ENCODE data around the gene TANK.

TANK gene

DNA sequence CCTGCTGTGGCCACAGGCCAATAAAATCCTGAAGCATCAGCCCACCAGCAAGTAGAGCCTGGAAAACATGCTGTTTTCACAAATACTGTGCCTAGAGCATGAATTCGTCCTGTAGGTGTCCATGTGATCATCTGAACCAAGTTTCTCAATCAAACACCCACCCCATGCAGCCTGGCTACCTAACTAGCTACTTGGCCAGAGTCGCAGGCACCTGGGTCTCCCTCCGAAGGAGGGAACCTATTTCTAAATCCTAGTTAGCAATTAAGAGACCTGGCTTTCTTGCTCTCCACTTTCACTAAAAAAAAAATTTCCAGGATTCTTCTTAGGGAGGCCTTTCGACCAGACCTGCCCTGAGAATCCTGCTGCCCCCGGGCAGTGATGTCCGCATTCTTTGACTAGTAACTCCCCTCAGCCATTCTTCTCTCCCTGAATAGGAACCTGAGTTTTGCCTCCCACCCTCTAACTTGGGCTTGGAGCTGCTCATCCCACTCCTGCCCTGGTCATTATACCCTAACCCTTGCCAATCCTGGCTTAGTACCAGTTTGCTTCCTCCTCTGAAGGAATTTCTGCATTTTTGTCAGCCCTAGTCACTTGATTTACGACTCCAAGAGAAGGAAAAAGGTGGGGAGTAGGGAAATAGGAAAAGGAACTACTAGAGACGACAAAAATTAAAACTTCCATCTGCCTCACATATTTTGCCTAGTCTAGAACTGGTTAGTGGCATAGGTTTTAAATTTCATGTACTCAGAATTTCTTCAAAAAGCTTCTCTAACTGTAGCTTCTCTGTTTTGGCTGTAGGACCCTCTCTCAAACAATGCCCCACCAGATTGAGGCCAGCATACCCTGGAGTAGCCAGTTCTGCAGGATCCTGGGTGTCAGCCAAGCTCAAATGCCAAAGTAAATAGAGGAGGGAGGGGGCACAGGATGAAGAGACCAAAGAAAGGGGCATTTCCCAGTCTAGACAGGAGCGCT is 25.4 kb upstream of the TANK start:
- DNase-seq (ENCODE audit: low read depth), result no peak

DNA sequence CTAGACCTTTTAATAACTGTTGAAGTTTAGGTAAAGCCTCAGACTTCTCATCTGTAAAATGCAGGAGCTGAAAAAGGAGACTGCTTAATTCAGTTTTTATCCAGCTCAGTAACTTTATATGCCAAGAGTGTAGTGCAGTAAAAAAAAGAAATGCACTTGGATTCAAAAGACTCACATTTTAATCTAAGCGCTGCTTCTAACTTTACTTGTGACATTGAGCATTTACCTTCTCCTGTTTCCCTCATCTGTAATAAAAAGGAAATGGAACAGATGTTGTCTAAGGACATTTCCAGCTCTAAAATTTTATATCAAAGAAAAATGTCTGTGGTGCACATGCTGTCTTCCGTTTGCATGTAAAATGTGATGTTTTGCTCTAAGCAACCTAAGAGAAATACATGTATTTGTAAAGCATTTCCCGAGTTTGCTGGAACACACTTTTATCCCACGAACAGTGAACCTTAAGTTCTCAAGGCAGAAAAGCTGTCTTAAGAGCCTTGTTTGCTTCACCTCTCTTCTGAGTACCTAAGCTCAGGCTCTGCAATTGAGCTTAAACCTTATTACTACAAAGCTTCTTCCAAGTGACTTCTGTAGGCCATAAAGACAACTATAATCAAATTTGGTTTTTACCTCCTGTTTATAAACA is 24.2 kb upstream of the TANK start:
- DNase-seq (ENCODE audit: low read depth), result no peak

DNA sequence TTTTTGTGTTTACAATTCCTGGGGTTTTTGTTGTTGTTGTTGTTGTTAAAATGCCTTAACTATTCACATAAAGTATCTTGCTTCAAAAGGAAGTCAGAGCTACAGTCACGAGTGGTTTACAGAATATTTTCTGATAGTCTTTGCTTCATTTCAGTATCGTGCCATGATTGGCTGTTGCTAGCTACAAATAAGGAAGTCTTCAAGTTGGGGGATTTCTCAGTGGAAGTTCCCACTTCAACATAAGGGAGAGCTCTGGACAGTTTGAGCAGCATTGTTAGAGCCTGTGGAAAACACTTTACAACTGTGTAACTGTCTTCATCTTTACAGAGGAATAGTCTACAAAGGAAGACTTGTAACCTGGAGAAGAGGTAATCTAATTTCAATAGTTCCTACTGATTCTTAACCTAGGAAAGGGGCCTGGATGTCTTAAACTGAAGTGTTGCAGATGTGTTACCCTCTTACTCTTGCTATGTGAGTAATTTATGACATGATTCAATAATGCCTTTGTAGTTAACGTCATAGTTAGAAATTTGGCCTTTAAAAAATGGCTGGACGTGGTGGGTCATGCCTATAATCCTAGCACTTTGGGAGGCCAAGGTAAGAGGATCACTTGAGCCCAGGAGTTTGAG is 23.4 kb upstream of the TANK start:
- no peak for DNase-seq (ENCODE audit: low read depth)

DNA sequence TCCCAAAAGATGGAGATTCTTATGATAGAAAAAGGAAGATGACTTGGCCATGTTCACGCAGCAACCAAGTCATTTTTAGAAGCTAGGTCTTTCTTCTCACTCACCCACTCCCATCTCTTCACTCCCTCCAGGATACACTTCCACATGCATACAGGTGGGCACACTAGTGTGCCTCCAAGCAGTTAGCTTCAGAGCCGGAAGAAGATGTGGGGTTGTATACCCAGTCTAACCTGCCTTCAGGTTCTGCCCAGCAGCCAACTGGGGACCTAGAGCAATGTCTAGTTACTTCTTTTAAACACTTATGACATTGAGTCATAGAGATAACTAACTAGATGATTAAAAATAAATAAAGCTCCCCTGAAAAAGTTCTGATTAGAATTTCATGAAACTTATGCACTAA is 21.8 kb upstream of the TANK start:
- no peak for DNase-seq (ENCODE audit: low read depth)

DNA sequence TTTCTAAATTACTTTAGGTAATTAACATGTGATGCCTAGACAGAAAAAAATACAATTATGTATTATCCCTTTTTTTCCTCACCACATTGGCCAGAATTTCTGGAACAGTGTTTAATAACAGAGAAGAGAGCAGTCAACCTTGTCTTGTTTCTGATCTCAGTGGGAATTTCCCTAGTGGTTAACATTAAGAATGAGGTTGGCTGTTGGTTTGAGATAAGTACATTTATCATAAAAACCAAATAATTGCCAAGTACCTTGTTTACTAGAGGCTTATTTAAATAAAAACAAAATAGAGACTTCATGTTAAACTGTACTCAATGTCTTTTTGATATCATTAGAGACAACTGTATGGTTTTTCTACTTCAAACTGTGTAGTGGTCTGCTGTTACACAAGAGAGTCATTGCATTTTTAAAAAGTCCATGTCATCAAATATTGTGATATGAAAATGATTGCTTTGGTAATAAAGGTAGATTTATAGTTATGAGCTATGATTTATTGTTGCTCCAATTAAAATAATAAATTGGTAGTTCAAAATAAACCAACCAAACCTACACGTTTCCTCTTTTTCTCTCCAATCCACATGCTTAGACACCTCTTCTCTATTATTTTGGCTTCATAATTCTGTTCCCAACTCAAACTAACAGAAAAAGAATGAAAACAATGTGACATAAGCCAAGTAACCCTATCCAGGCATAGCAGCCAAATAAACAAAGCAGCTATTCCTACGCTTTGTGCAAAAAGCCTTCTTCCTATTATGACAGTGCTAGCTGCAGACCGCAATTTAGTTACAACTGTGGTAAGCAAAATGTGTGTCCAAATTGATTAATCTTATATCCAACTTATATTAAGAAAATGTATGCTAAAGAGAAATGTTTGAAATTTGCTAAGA is 20.9 kb upstream of the TANK start:
- DNase-seq (ENCODE audit: low read depth), result no peak

DNA sequence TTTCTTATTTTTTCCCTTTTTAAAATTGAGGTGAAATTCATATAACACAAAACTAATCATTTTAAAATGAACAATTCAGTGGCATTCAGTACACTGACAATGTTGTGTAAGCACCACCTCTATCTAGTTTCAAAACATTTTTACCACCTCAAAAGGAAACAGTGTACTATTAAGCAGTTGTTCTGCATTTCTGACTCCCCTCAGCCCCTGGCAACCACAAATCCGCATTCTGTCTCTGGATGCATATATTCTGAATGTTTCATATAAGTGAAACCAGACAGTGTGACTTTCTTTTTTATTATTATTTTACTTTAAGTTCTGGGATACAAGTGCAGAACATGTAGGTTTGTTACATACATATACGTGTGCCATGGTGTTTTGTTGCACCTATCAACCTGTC is 19.2 kb upstream of the TANK start:
- no peak for DNase-seq (ENCODE audit: low read depth)

DNA sequence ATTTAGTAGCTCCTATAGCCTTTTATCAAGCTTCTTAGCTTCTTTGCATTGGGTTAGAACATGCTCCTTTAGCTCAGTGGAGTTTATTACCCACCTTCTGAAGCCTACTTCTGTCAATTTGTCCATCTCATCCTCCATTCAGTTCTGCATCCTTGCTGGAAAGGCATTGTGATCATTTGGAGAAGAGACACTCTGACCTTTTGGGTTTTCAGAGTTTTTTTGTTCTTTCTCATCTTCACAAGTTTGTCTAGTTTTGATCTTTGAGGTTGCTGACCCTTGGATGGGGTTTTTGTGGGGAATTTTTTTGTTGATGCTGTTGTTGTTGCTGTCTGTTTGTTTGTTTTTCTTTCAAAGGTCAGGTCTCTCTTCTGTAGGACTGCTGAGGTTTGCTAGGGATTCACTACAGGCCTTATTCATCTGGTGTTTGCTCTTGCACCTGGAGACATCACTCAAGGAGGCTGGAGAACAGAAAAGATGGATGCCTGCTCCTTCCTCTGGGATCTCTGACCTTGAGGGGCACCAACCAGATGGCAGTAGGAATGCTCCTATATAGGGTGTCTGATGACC is 13.9 kb upstream of the TANK start:
- DNase-seq (ENCODE audit: low read depth), result no peak

DNA sequence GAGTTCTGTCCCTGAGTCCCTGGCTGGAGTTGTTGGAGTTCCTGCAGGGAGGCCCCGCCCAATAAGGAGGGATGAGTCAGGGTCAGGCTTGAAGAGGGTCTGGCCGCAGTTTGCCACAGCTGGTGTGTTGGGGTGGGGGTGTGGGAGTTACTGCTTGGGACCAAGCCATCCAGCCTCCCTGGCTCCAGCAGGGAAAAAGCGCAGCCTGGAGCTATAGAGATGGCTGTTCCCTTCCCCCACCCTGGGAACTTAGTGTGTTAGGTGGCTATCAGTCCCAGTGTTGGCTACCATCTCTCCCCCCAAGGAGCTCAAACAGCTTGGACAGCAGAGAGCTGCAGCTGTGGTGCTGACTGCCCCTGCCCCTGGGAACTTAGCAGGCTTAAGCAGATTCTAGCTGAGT is 13.2 kb upstream of the TANK start:
- DNase-seq (ENCODE audit: low read depth), result no peak

DNA sequence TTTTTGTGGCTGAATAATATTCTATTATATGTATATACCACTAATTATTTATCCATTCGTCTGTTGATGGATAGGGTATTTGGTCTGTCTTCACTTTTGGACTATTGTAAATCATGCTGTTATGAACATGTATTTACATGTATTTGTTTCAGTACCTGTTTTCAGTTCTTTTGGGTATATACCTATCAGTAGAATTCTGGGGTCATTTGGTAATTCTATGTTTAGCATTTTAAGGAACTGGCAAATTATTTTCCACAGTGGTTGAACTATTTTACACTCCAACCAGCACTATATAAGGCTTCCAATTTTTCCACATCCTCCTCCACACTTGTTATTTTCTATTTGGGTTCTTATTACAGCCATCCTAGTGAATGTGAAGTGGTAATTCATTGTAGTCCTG is 12.4 kb upstream of the TANK start:
- DNase-seq (ENCODE audit: low read depth), result no peak

DNA sequence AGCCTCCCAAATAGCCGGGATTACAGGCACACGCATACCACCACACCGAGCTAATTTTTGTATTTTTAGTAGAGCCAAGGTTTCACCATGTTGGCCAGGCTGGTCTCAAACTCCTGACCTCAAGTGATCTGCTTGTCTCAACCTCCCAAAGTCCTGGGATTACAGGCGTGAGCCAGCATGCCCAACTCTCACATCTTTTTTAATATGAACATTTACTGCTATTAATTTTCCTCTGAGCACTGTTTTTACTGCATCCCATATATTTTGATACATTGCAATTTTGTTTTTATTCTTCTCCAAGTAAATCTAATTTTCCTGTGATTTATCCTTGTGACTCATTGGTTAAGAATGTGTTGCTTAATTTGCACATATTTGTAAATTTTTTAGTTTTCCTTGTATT is 9.5 kb upstream of the TANK start:
- no peak for DNase-seq (ENCODE audit: low read depth)

DNA sequence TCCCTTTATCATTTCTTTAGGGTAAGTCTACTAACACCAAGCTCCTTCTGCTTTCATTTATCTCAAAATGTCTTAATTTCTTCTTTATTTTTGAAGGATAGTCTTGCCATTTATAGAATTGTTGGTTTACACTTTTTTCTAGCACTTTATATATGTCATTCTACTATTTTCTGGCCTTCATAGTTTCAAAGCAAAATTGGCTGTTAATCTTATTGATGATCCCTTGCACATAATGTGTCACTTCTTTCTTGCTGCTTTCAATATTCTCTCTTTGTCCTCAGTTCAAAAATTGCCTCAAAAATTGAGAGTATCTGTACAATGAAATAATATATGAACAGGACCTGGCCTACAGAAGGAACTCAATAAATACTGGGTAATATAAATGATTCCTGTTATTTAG is 7.9 kb upstream of the TANK start:
- DNase-seq (ENCODE audit: low read depth), result no peak

DNA sequence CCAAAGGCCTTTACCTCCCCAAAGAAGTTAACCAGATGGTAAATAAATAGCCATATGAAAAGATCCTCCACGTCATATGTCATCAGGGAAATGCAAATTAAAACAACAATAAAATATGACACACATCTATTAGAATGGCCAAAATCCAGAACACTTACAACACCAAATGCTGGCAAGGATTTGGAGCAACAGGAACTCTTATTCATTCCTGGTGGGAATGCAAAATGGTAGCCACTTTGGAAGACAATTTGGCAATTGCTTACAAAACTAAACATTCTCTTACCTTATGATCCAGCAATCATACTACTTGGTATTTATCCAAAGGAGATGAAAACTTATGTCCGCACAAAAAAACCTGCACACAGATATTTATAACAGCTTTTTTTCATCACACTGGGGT is 1.3 kb upstream of the TANK start:
- no peak for DNase-seq (ENCODE audit: low read depth)

DNA sequence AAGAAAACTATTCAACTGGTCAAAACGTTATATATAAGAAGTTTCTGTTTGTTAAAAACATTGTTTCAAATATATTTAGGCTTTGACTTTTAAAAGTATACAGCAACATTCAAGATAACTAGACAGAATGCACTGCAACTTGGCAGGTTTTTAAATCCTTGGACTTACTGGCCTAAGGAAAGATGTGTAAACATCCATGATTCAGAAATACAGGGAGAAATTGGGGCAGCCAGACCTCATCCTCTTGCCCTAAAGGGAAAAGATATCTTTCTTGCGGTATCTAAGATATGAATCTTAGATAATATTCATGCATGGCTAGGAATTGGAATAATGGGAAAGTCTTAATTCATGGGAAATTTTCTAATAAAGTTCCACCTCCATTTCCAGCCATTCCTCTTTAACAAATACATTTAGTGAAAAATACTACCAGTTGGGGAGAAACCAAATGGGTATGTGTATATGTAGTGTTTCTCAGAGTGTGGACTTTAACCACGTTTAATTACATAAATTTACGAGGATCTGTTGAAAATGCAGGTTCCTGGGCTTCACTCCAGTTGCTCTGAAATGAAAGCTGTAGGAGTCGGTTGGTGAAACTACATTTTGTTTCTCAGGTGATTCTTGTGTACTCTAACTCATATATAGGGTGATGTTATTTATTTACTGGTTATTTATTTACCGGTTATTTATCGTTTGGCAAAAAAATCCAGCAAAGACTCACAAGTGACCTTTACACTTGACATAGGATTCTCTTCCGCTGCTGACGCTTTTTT is 587 bp upstream of the TANK start:
- no peak for DNase-seq (ENCODE audit: low read depth)

DNA sequence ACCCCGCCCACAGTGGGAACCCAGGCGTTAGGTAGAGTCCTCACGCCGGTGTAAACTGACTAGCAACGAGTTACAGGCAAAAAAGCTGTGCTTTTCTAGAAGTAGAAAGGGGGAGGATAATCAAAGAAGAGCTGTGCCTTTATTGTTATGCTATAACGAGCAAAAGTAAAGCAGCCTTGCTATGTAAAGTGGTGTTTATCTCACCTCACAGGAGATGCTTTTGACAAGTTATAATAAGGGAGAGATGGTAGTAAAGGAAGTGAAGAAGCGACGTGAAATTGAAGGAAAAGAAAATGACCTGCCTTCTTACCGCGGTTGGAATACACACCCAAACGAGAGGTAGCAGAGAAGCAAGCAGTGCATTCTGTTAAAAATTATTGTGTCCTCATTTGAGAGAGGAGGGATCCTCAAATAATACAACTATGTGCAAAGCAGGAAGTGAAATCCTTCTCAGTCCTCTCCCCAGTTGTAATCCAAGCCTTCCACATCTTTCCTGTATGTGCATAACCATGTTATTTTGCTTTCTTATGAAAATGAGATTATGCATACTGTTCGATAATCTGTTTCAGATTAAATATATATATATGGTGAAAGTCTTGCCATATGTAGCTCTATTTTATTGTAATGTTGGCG is 962 bp downstream of the TANK start:
- no peak for DNase-seq (ENCODE audit: low read depth)

DNA sequence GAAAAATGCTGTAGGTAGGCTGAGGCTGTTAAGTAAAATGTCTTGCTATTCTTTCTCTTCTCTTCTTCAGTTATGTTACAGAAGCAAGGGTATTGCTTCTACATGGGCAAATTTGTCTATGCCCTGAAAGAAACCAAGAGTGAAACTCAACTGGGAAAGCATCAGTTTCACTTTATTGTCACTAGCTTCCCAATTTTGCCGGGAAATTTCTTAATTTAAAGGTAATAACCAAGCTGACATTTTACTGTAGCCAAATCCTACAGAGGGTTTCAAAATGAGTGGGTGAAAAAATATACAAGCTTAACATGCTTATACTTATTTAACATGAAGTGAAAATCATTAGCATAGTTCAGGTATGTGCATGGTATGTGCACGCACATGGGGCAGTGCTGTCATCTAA is 3.2 kb downstream of the TANK start:
- DNase-seq (ENCODE audit: low read depth), result no peak

DNA sequence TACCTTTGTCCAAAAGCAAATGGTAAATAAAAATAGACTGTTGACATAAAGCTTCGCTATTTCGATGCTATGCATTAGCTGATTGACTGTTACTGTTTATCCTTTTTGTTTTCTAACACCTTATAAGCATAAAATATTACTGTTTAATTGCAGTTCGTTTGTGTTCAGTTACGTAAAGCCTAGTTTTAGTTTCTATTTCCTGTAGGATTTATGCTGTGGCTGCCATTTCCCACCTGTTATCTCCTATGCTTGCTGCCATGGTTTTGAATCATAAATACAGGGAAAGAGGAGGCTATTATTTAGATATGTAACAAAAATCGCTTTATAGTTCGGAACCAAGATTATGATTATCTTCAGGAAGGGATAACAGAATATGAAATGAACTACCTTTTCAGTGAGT is 3.9 kb downstream of the TANK start:
- no peak for DNase-seq (ENCODE audit: low read depth)

DNA sequence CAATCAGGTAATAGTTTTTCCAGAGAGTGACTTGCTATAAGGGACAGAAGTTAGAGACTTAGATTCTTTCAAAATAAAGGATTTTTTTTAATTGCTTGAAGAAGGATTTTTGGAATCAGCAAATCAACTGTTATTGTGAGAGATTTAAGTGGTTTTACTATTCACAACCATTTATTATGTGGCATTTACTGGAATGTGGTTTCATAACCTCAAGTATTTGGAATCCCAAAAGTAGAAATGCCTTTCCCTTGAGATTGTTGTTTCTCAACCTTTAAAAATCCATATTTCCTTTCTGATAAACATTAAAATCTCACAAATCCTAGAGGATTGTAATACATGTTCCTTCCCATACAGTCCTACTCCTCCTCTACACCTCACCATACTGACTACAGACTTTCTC is 5.0 kb downstream of the TANK start:
- DNase-seq (ENCODE audit: low read depth), result no peak

DNA sequence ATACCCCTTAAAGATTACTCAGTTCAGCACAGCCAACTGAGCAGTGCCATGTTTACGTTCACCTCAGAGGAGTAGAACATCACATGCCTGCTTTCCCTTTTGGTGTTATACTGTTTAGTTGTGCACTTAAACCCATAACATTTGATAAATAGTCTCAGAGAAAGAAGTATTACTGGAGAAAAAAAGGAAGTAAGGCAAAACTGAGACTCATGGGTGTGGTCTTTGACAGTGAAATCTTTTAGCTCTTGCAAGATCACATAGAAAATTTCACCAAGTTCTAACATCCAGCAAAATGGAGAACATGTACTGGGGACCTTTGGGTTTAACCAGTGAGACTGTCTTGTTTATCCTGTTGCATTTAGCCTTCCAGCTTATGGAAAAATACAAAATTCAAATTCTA is 5.6 kb downstream of the TANK start:
- no peak for DNase-seq (ENCODE audit: low read depth)

DNA sequence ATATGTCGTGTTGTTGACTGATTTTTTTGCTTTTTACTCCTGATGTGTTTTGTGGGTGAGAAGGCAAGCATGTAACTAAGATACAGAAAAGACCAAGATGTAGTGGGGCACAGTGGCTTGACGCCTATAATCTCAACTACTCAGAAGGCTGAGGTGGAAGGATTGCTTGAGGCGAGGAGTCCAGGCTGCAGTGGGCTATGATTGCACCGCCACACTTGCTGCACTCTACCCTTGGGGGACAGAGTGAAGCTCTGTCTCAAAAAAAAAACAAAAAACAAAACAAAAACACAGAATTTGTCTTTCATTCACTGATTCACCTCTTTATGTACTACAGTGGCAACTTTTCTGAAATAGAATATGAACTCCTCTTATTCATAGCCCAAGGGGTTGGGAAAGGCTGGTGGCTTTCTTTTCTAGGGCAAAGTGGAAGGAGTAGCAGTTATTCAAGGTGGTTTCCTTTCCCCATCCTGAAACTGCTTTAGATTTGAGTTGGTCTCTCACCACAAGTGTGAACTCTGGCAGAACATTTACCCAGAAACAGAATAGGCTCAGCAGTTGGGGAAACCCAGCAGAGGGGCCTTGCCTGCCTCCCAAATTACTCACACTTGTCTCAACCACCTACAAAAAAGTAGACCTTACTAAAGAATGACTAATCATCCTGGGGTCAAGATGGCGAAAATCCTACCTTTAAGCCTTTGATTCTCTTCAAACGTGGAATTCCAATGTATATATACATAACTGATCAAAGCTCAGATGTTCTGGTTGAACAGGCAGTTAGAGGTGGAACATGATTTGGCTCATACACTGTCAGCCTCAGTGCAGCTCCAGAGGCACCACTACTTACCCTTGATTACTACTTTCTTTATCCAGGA is 6.5 kb downstream of the TANK start:
- DNase-seq (ENCODE audit: low read depth), result peak; percentile 50

DNA sequence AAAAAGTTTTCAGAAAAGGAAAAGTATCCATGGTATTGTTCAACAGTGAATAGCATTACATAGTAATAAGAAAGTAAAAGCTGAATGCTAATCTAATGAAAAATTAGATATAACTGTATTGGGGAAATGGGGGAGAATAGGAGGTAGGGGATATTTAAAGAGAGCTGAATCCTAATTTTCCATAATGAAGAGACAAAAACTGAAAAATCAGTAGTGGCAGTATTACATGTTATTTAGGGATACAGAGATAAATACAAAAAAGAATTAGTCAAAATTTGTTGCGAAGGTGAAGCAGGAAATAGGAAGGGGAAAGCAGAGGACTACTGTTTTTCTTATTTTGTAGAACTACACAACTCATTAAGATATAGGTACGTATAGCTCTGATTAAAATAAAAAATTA is 9.1 kb downstream of the TANK start:
- no peak for DNase-seq (ENCODE audit: low read depth)

All from activated gamma-delta T cell treated with anti-CD3 and anti-CD28 coated beads, Interleukin-2, amount 50 U/mL, for 16 hours (primary cell).